Stimulated activated CD8-positive, alpha-beta memory T cell treated with anti-CD3 and anti-CD28 coated beads, Interleukin-12 subunit alpha, Interleukin-12 subunit beta, amount 100 ng/mL, for 1 hour (primary cell): ENCODE data around the gene NEDD4L.
"Not testable (repeated sequence)": the region's sequence is repeated elsewhere in the genome, so short reads cannot be mapped to it uniquely, and the experiment has no call there.

ENCODE experiments used
- DNase-seq: peaks from one replicate; pipeline ENCODE4 v3.0.0-alpha.2; 2020; ENCODE audit warnings: low read depth

The NEDD4L gene

GRCh38 chr18:58378411-58379379 lies 334.7 kb downstream of the NEDD4L start:
- DNase-seq: no peak

- no peak for DNase-seq
Observed at GRCh38 chr18:58379443-58379842, 335.4 kb downstream of the NEDD4L start.

GRCh38 chr18:58380113-58380512 lies 336.1 kb downstream of the NEDD4L start:
- DNase-seq: not testable (repeated sequence)

GRCh38 chr18:58381676-58382411 lies 337.8 kb downstream of the NEDD4L start:
- DNase-seq: no peak

GRCh38 chr18:58382446-58382845 lies 338.4 kb downstream of the NEDD4L start:
- DNase-seq: no peak

- no peak for DNase-seq
Observed at GRCh38 chr18:58385472-58385871, 341.4 kb downstream of the NEDD4L start.

GRCh38 chr18:58386780-58387179 lies 342.8 kb downstream of the NEDD4L start:
- no peak for DNase-seq

- DNase-seq: no peak
Observed at GRCh38 chr18:58387716-58388115, 343.7 kb downstream of the NEDD4L start.

GRCh38 chr18:58388736-58389135 lies 344.7 kb downstream of the NEDD4L start:
- DNase-seq: no peak

GRCh38 chr18:58389745-58390144 lies 345.7 kb downstream of the NEDD4L start:
- no peak for DNase-seq

GRCh38 chr18:58390399-58390798 lies 346.4 kb downstream of the NEDD4L start:
- DNase-seq: no peak

GRCh38 chr18:58391231-58391825 lies 347.3 kb downstream of the NEDD4L start:
- DNase-seq: no peak

- DNase-seq: no peak
Observed at GRCh38 chr18:58391932-58392323, 347.9 kb downstream of the NEDD4L start.

- no peak for DNase-seq
Observed at GRCh38 chr18:58392324-58393000, 348.4 kb downstream of the NEDD4L start.

- DNase-seq: no peak
Observed at GRCh38 chr18:58393295-58393694, 349.3 kb downstream of the NEDD4L start.

GRCh38 chr18:58394046-58394445 lies 350.0 kb downstream of the NEDD4L start:
- no peak for DNase-seq

- no peak for DNase-seq
Observed at GRCh38 chr18:58394602-58395425, 350.8 kb downstream of the NEDD4L start.

GRCh38 chr18:58396144-58396543 lies 352.1 kb downstream of the NEDD4L start:
- DNase-seq: no peak

GRCh38 chr18:58396966-58397365 lies 352.9 kb downstream of the NEDD4L start:
- no peak for DNase-seq

- DNase-seq: no peak
Observed at GRCh38 chr18:58397385-58398132, 353.5 kb downstream of the NEDD4L start.
